ENCODE results near the gene COX6A1.

DNA sequence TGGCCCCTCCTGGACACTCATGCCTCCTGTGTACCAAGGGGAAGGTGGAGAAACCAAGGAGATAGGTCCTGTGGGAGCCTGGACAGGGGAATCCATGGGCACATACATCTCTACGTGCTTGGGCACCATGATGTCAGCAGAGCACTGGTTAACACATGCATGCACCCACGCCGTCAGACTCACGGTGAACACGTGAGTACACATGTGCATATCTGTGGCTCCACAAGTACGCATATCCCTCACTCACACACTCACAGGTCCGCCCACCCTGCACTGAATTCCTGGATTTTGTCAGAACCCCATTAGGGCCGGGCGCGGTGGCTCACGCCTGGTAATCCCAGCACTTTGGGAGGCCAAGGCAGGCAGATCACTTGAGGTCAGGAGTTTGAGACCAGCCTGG, 29.1 kb upstream of the COX6A1 start:
- TF ChIP-seq, protein P1, sequence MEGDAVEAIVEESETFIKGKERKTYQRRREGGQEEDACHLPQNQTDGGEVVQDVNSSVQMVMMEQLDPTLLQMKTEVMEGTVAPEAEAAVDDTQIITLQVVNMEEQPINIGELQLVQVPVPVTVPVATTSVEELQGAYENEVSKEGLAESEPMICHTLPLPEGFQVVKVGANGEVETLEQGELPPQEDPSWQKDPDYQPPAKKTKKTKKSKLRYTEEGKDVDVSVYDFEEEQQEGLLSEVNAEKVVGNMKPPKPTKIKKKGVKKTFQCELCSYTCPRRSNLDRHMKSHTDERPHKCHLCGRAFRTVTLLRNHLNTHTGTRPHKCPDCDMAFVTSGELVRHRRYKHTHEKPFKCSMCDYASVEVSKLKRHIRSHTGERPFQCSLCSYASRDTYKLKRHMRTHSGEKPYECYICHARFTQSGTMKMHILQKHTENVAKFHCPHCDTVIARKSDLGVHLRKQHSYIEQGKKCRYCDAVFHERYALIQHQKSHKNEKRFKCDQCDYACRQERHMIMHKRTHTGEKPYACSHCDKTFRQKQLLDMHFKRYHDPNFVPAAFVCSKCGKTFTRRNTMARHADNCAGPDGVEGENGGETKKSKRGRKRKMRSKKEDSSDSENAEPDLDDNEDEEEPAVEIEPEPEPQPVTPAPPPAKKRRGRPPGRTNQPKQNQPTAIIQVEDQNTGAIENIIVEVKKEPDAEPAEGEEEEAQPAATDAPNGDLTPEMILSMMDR (IDR thresholded peaks at IDR 0.05), result no peak
- no peak for TF ChIP-seq POLR2A (IDR thresholded peaks at IDR 0.05)

Data from vagina (tissue), 2 donors.